C4-2B (cell line): ENCODE results near the gene MFSD6L.

Experiments used
- CTCF ChIP-seq: fragments of 450-650 bp; conservative IDR thresholded peaks from 2 replicates; pipeline ENCODE4 v1.5.1; 2017; ENCODE audit warnings: mild to moderate bottlenecking
- ZFX ChIP-seq: fragments of 450-650 bp; IDR thresholded peaks from 2 replicates; pipeline ENCODE4 v1.6.1; 2017

- TF ChIP-seq CTCF (no peak), ZFX (no peak)
Observed at GRCh38 chr17:8800656-8801055, 1.5 kb upstream of the MFSD6L start.
